Measurements from ENCODE around the gene CDNF.
"Not testable (repeated sequence)": the region's sequence is repeated elsewhere in the genome, so short reads cannot be mapped to it uniquely, and the experiment has no call there.

CDNF gene

GRCh38 chr10:14839305-14839695 is 1.5 kb upstream of the CDNF start:
- DNase-seq (ENCODE audit: low read depth in 2 of 2), result no peak

- DNase-seq (ENCODE audit: low read depth in 2 of 2), result peak in 1 of 2 donors; percentile 11
Measured at GRCh38 chr10:14838582-14839304, 906 bp upstream of the CDNF start.

GRCh38 chr10:14837003-14837756 is 657 bp downstream of the CDNF start:
- DNase-seq (ENCODE audit: low read depth in 2 of 2), result no peak

GRCh38 chr10:14836208-14836607 is 1.6 kb downstream of the CDNF start:
- no peak for DNase-seq (ENCODE audit: low read depth in 2 of 2)

- no peak for DNase-seq (ENCODE audit: low read depth in 2 of 2)
Measured at GRCh38 chr10:14833106-14833505, 4.7 kb downstream of the CDNF start.

GRCh38 chr10:14826076-14826829 is 11.6 kb downstream of the CDNF start:
- no peak for DNase-seq (ENCODE audit: low read depth in 2 of 2)

GRCh38 chr10:14823966-14824365 is 13.9 kb downstream of the CDNF start:
- DNase-seq (ENCODE audit: low read depth in 2 of 2), result no peak

GRCh38 chr10:14822879-14823755 is 14.7 kb downstream of the CDNF start:
- DNase-seq (ENCODE audit: low read depth in 2 of 2), result peak in 1 of 2 donors; percentile 18

GRCh38 chr10:14821635-14822375 is 16.0 kb downstream of the CDNF start:
- DNase-seq (ENCODE audit: low read depth in 2 of 2), result no peak

GRCh38 chr10:14820775-14821154 is 17.1 kb downstream of the CDNF start:
- DNase-seq (ENCODE audit: low read depth in 2 of 2), result no peak

GRCh38 chr10:14820010-14820774 is 17.6 kb downstream of the CDNF start:
- DNase-seq (ENCODE audit: low read depth in 2 of 2), result no peak

- DNase-seq (ENCODE audit: low read depth in 2 of 2), result not testable (repeated sequence)
Measured at GRCh38 chr10:14816717-14817116, 21.1 kb downstream of the CDNF start.

GRCh38 chr10:14815681-14816080 is 22.2 kb downstream of the CDNF start:
- DNase-seq (ENCODE audit: low read depth in 2 of 2), result no peak

GRCh38 chr10:14812271-14812670 is 25.6 kb downstream of the CDNF start:
- DNase-seq (ENCODE audit: low read depth in 2 of 2), result no peak

GRCh38 chr10:14810969-14811953 is 26.6 kb downstream of the CDNF start:
- no peak for DNase-seq (ENCODE audit: low read depth in 2 of 2)

GRCh38 chr10:14806318-14806717 is 31.5 kb downstream of the CDNF start:
- DNase-seq (ENCODE audit: low read depth in 2 of 2), result no peak

- no peak for DNase-seq (ENCODE audit: low read depth in 2 of 2)
Measured at GRCh38 chr10:14803827-14804226, 34.0 kb downstream of the CDNF start.

GRCh38 chr10:14801723-14802122 is 36.1 kb downstream of the CDNF start:
- no peak for DNase-seq (ENCODE audit: low read depth in 2 of 2)

GRCh38 chr10:14800397-14800796 is 37.4 kb downstream of the CDNF start:
- DNase-seq (ENCODE audit: low read depth in 2 of 2), result no peak

Data from stimulated activated CD4-positive, alpha-beta T cell treated with anti-CD3 and anti-CD28 coated beads, Interleukin-4, amount 100 ng/mL, for 48 hours (primary cell).